ENCODE results near the gene NRARP.

NRARP gene

GRCh38 chr9:137310189-137311052, 8.3 kb upstream of the NRARP start:
- peak; percentile 8 for DNase-seq (ENCODE audit: low spot score)

- DNase-seq (ENCODE audit: low spot score): peak; percentile 5
These were observed 7.5 kb upstream of the NRARP start for GRCh38 chr9:137309368-137310188.

GRCh38 chr9:137308057-137308619, 6.1 kb upstream of the NRARP start:
- DNase-seq (ENCODE audit: low spot score): no peak

- no peak for DNase-seq (ENCODE audit: low spot score)
These were observed 5.4 kb upstream of the NRARP start for GRCh38 chr9:137307255-137308056.

GRCh38 chr9:137306850-137307254, 4.8 kb upstream of the NRARP start:
- DNase-seq (ENCODE audit: low spot score): no peak

GRCh38 chr9:137306066-137306849, 4.2 kb upstream of the NRARP start:
- no peak for DNase-seq (ENCODE audit: low spot score)

- DNase-seq (ENCODE audit: low spot score): no peak
These were observed 3.7 kb upstream of the NRARP start for GRCh38 chr9:137305798-137306065.

- peak; percentile 79 for DNase-seq (ENCODE audit: low spot score)
These were observed 3.2 kb upstream of the NRARP start for GRCh38 chr9:137305060-137305797.

GRCh38 chr9:137304383-137305059, 2.5 kb upstream of the NRARP start:
- no peak for DNase-seq (ENCODE audit: low spot score)

GRCh38 chr9:137303893-137304382, 1.9 kb upstream of the NRARP start:
- no peak for DNase-seq (ENCODE audit: low spot score)

- no peak for DNase-seq (ENCODE audit: low spot score)
These were observed 1.3 kb upstream of the NRARP start for GRCh38 chr9:137303151-137303892.

GRCh38 chr9:137302449-137303150, 529 bp upstream of the NRARP start:
- DNase-seq (ENCODE audit: low spot score): peak; percentile 88

- peak; percentile 73 for DNase-seq (ENCODE audit: low spot score)
These were observed 757 bp downstream of the NRARP start for GRCh38 chr9:137301081-137301947.

GRCh38 chr9:137300567-137301080, 1.4 kb downstream of the NRARP start:
- no peak for DNase-seq (ENCODE audit: low spot score)

- no peak for DNase-seq (ENCODE audit: low spot score)
These were observed 2.1 kb downstream of the NRARP start for GRCh38 chr9:137299938-137300337.

GRCh38 chr9:137299203-137299565, 2.9 kb downstream of the NRARP start:
- no peak for DNase-seq (ENCODE audit: low spot score)

Data from AG08396 (cell line).